CD14-positive monocyte (primary cell): ENCODE results near the gene DEFB116. TPM values are rescaled to one million over a fixed set of nuclear protein-coding genes. Genes with fewer than 3 reads are reported as not detected.

ENCODE experiments used
- DNase-seq, 3 donors: peaks; one replicate each; pipeline ENCODE4 v3.0.0-alpha.2; 2011 to 2022
- H2AFZ ChIP-seq: 2 replicates; pipeline ENCODE4 v1.6.0; 2012; ENCODE audit warnings: mild to moderate bottlenecking, low read depth, low read length, inconsistent platforms; ENCODE audit not compliant: insufficient read depth, poor library complexity, severe bottlenecking
- H3K27ac ChIP-seq, 2 donors: 1 replicate in 1 of 2; 2 replicates in 1 of 2; pipeline ENCODE4 v1.5.1; 2012 to 2013; ENCODE audit warnings: low read length in 2 of 2, control low read depth in 1 of 2, inconsistent platforms in 1 of 2, low read depth in 1 of 2, mild to moderate bottlenecking in 1 of 2
- H3K27me3 ChIP-seq, 2 donors: one replicate each; pipeline versions ENCODE4 v1.6.0 to v1.6.1; 2011 to 2013; ENCODE audit warnings: low read length in 2 of 2; ENCODE audit not compliant: control insufficient read depth in 2 of 2, insufficient read depth in 2 of 2
- H3K36me3 ChIP-seq, 2 donors: replicated peaks in 1 of 2; 1 replicate in 1 of 2; 2 replicates in 1 of 2; pipeline versions ENCODE4 v1.5.1 to v1.6.1; 2012 to 2013; ENCODE audit warnings: low read length in 2 of 2, control low read depth in 1 of 2, inconsistent platforms in 1 of 2, mild to moderate bottlenecking in 1 of 2; ENCODE audit not compliant: insufficient read depth in 2 of 2, control insufficient read depth in 1 of 2
- H3K4me1 ChIP-seq, 2 donors: 1 replicate in 1 of 2; 2 replicates in 1 of 2; pipeline versions ENCODE4 v1.5.1 to v1.6.1; 2012 to 2013; ENCODE audit warnings: low read length in 2 of 2, control low read depth in 1 of 2, inconsistent platforms in 1 of 2, mild to moderate bottlenecking in 1 of 2, moderate library complexity in 1 of 2; ENCODE audit not compliant: insufficient read depth in 2 of 2, control insufficient read depth in 1 of 2
- H3K4me2 ChIP-seq: replicated peaks from 2 replicates; pipeline ENCODE3; 2012; ENCODE audit warnings: low read length, moderate library complexity, mild to moderate bottlenecking; ENCODE audit not compliant: poor library complexity, severe bottlenecking; ENCODE audit errors: extremely low read depth
- H3K4me3 ChIP-seq, 3 experiments: fragments of 200-600 bp in 1 of 3; sonication (generic) in 1 of 3; replicated peaks in 1 of 3; 1 replicate in 2 of 3; 2 replicates in 1 of 3; pipeline ENCODE4 v1.5.1; 2011 to 2013; ENCODE audit warnings: low read length in 3 of 3, mild to moderate bottlenecking in 3 of 3, control low read depth in 2 of 3, low read depth in 2 of 3, inconsistent platforms in 1 of 3, moderate library complexity in 1 of 3
- H3K79me2 ChIP-seq: 2 replicates; pipeline ENCODE4 v1.6.0; 2012; ENCODE audit warnings: mild to moderate bottlenecking, control low read depth, inconsistent platforms, low read length, moderate library complexity; ENCODE audit not compliant: insufficient read depth
- H3K9ac ChIP-seq: 2 replicates; pipeline ENCODE4 v1.6.0; 2017; ENCODE audit warnings: low read length, mild to moderate bottlenecking; ENCODE audit not compliant: insufficient read depth, poor library complexity, severe bottlenecking
- H3K9me3 ChIP-seq, 2 donors: replicated peaks in 1 of 2; 1 replicate in 1 of 2; 2 replicates in 1 of 2; pipeline versions ENCODE4 v1.5.1 to v1.6.1; 2012 to 2013; ENCODE audit warnings: low read length in 2 of 2, control low read depth in 1 of 2; ENCODE audit not compliant: control insufficient read depth in 1 of 2, insufficient read depth in 1 of 2
- H4K20me1 ChIP-seq: 2 replicates; pipeline ENCODE4 v1.6.0; 2012; ENCODE audit warnings: mild to moderate bottlenecking, low read length, control low read depth, moderate library complexity; ENCODE audit not compliant: insufficient read depth
- H3K27ac Mint-ChIP-seq, 7 donors: one replicate each; pipeline ENCODE4 v1.8.0; 2020; ENCODE audit warnings: mild to moderate bottlenecking in 7 of 7, mixed read lengths in 7 of 7, moderate library complexity in 6 of 7, inconsistent platforms in 2 of 7
- H3K27me3 Mint-ChIP-seq, 3 donors: one replicate each; pipeline ENCODE4 v1.8.0; 2021 to 2022; ENCODE audit warnings: low read depth in 3 of 3, mild to moderate bottlenecking in 3 of 3, mixed read lengths in 3 of 3, moderate library complexity in 3 of 3, inconsistent platforms in 1 of 3
- H3K36me3 Mint-ChIP-seq, 2 donors: one replicate each; pipeline ENCODE4 v1.8.0; 2020; ENCODE audit warnings: mixed read lengths in 2 of 2, inconsistent platforms in 1 of 2, mild to moderate bottlenecking in 1 of 2
- H3K4me1 Mint-ChIP-seq: one replicate; pipeline ENCODE4 v1.8.0; 2020; ENCODE audit warnings: mild to moderate bottlenecking, mixed read lengths
- H3K4me3 Mint-ChIP-seq, 2 donors: one replicate each; pipeline ENCODE4 v1.8.0; 2020; ENCODE audit warnings: mild to moderate bottlenecking in 2 of 2, mixed read lengths in 2 of 2, moderate library complexity in 1 of 2
- H3K9me3 Mint-ChIP-seq, 7 donors: one replicate each; pipeline ENCODE4 v1.8.0; 2020 to 2022; ENCODE audit warnings: mixed read lengths in 7 of 7, mild to moderate bottlenecking in 6 of 7, moderate library complexity in 6 of 7, inconsistent platforms in 2 of 7
- CTCF ChIP-seq: fragments of 200-600 bp; IDR thresholded peaks from one replicate; pipeline ENCODE4 v1.8.0; 2022; ENCODE audit warnings: antibody characterized with exemption, mild to moderate bottlenecking
- intact Hi-C, 2 donors: fragments of 100-400 bp; cut with micrococcal nuclease; formaldehyde crosslinking; loops; one replicate each; pipeline versions ENCODE4 v1.15.0 to v1.15.1; 2023
- polyA plus RNA-seq, 3 donors: library from polyadenylated mRNA; depleted of rRNA in 1 of 3; unstranded in 2 of 3; stranded (reverse) in 1 of 3; fragments of 300-500 nt in 2 of 3; fragments of >200 nt in 1 of 3; fragmentation: Illumina TruSeq in 2 of 3; gene quantifications; 1 replicate in 2 of 3; 2 replicates in 1 of 3; pipeline ENCODE4 v1.2.3, GENCODE V29; 2012 to 2021

The DEFB116 gene
- polyA plus RNA-seq, 3 donors = not detected

DNA sequence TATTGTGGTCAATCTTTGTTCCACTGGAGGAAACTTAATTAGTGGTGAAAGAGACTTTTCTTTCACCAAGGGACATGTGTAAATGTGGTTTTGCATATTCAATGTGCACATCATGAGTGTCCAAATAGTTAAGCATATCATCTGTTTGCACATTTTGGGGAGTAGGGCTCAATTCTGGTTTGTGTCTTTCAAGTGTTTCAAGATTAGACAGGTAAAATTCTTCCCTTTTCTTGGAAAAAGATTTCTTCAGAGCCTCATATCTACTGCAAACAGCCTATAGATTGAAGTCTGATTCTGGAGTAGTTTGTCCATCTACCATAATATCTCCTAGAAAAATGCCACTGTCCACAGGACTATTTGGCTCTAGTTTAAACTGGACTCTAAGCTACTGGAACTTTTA, 33.1 kb upstream of the DEFB116 start:
- no peaks in the 10 kb centered on the region for H3K36me3 Mint-ChIP-seq
- no peaks in the 10 kb centered on the region for H3K27me3 Mint-ChIP-seq
- intact Hi-C loops = no loop called here

DNA sequence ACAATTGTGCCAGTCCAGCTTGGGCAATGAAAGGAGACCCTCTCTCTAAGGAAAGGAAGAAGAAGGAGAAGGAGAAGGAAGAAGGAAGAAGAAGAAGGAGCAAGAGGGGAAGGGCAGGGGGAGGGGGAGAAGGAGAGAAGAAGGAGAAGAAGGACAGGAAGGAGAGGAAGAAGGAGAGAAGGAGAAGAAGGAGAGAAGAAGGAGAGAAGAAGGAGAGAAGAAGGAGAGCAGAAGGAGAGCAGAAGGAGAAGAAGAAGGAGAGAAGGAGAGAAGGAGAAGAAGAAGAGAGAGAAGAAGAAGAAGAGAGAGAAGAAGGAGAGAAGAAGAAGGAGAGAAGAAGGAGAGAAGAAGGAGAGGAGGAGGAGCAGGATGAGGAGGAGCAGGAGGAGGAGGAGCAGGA, 22.5 kb upstream of the DEFB116 start:
- Histone ChIP-seq H3K4me2 (no peak overlapping the region), H3K36me3 (no peaks in the 10 kb centered on the region), H3K79me2 (no peaks in the 10 kb centered on the region), H3K9me3 (peaks cover 0 to 3% of the 10 kb centered on the region in 2 donors), H3K4me1 (no peaks in the 10 kb centered on the region), H2AFZ (no peak overlapping the region), H3K9ac (no peak overlapping the region), H3K4me3 (no peak overlapping the region), H3K27ac (no peak overlapping the region), H3K27me3 (no peaks in the 10 kb centered on the region), H4K20me1 (no peaks in the 10 kb centered on the region)
- peaks cover 6 to 39% (median 10%) of the 10 kb centered on the region in 7 donors for H3K9me3 Mint-ChIP-seq
- H3K27ac Mint-ChIP-seq = no peak overlapping the region
- H3K4me1 Mint-ChIP-seq = no peaks in the 10 kb centered on the region
- intact Hi-C loops = no loop called here
- no peak overlapping the region for H3K4me3 Mint-ChIP-seq
- no peak for TF ChIP-seq CTCF
- H3K36me3 Mint-ChIP-seq = no peaks in the 10 kb centered on the region
- no peak for DNase-seq
- peaks cover 0 to 1% (median 0%) of the 10 kb centered on the region in 3 donors for H3K27me3 Mint-ChIP-seq

More for the DNA sequence above, 33.1 kb upstream of the DEFB116 start:
- H3K27me3 ChIP-seq = no peaks in the 10 kb centered on the region
- DNase-seq = no peak
- no peak overlapping the region for H3K4me3 Mint-ChIP-seq
- H3K27ac ChIP-seq = no peak overlapping the region
- H2AFZ ChIP-seq = no peak overlapping the region
- H3K4me1 Mint-ChIP-seq = no peaks in the 10 kb centered on the region
- no peak overlapping the region for H3K4me3 ChIP-seq
- H3K9me3 ChIP-seq = peaks cover 0 to 4% of the 10 kb centered on the region in 2 donors
- H4K20me1 ChIP-seq = no peaks in the 10 kb centered on the region
- H3K4me2 ChIP-seq = no peak overlapping the region
- peaks cover 0 to 4% (median 2%) of the 10 kb centered on the region in 7 donors for H3K9me3 Mint-ChIP-seq
- no peaks in the 10 kb centered on the region for H3K4me1 ChIP-seq
- TF ChIP-seq CTCF = no peak
- no peak overlapping the region for H3K27ac Mint-ChIP-seq
- H3K79me2 ChIP-seq = no peaks in the 10 kb centered on the region
- no peaks in the 10 kb centered on the region for H3K36me3 ChIP-seq
- H3K9ac ChIP-seq = no peak overlapping the region
